Cerebellar cortex (tissue), 1 donor: ENCODE measurements around the gene FRMD4B.
"Not testable (repeated sequence)": the region's sequence is repeated elsewhere in the genome, so short reads cannot be mapped to it uniquely, and the experiment has no call there.

Source experiments
- DNase-seq: peaks from one replicate; pipeline ENCODE4 v3.0.0-alpha.2; 2015; ENCODE audit warnings: low spot score

FRMD4B gene

GRCh38 chr3:69283496-69283895 is 102.4 kb downstream of the FRMD4B start:
- DNase-seq = no peak

GRCh38 chr3:69282181-69282580 is 103.7 kb downstream of the FRMD4B start:
- no peak for DNase-seq

GRCh38 chr3:69277403-69277802 is 108.5 kb downstream of the FRMD4B start:
- DNase-seq = not testable (repeated sequence)

- no peak for DNase-seq
Observed at GRCh38 chr3:69276884-69277283, 109.0 kb downstream of the FRMD4B start.

- not testable (repeated sequence) for DNase-seq
Observed at GRCh38 chr3:69276191-69276590, 109.7 kb downstream of the FRMD4B start.

- DNase-seq = no peak
Observed at GRCh38 chr3:69273896-69274295, 112.0 kb downstream of the FRMD4B start.

- no peak for DNase-seq
Observed at GRCh38 chr3:69272556-69272955, 113.3 kb downstream of the FRMD4B start.

GRCh38 chr3:69271098-69271497 is 114.8 kb downstream of the FRMD4B start:
- no peak for DNase-seq

GRCh38 chr3:69266585-69266984 is 119.3 kb downstream of the FRMD4B start:
- DNase-seq = no peak

- DNase-seq = not testable (repeated sequence)
Observed at GRCh38 chr3:69266071-69266470, 119.8 kb downstream of the FRMD4B start.

- not testable (repeated sequence) for DNase-seq
Observed at GRCh38 chr3:69260843-69261405, 125.0 kb downstream of the FRMD4B start.

- DNase-seq = no peak
Observed at GRCh38 chr3:69260216-69260787, 125.6 kb downstream of the FRMD4B start.

- DNase-seq = no peak
Observed at GRCh38 chr3:69259125-69259524, 126.8 kb downstream of the FRMD4B start.

GRCh38 chr3:69255928-69256327 is 130.0 kb downstream of the FRMD4B start:
- no peak for DNase-seq

- no peak for DNase-seq
Observed at GRCh38 chr3:69254351-69254750, 131.5 kb downstream of the FRMD4B start.

- no peak for DNase-seq
Observed at GRCh38 chr3:69252631-69253030, 133.3 kb downstream of the FRMD4B start.

- DNase-seq = no peak
Observed at GRCh38 chr3:69252141-69252540, 133.7 kb downstream of the FRMD4B start.

- peak; percentile 41 for DNase-seq
Observed at GRCh38 chr3:69251078-69251805, 134.6 kb downstream of the FRMD4B start.

- peak; percentile 77 for DNase-seq
Observed at GRCh38 chr3:69250014-69250413, 135.9 kb downstream of the FRMD4B start.

GRCh38 chr3:69249001-69249400 is 136.9 kb downstream of the FRMD4B start:
- DNase-seq = no peak

- no peak for DNase-seq
Observed at GRCh38 chr3:69248436-69248835, 137.5 kb downstream of the FRMD4B start.

GRCh38 chr3:69246612-69247011 is 139.3 kb downstream of the FRMD4B start:
- DNase-seq = no peak

GRCh38 chr3:69244039-69244438 is 141.8 kb downstream of the FRMD4B start:
- no peak for DNase-seq

- DNase-seq = no peak
Observed at GRCh38 chr3:69241769-69242168, 144.1 kb downstream of the FRMD4B start.
